ENCODE data around the gene CHD1.
"Not testable (repeated sequence)": the region's sequence is repeated elsewhere in the genome, so short reads cannot be mapped to it uniquely, and the experiment has no call there.

CHD1 gene

DNA sequence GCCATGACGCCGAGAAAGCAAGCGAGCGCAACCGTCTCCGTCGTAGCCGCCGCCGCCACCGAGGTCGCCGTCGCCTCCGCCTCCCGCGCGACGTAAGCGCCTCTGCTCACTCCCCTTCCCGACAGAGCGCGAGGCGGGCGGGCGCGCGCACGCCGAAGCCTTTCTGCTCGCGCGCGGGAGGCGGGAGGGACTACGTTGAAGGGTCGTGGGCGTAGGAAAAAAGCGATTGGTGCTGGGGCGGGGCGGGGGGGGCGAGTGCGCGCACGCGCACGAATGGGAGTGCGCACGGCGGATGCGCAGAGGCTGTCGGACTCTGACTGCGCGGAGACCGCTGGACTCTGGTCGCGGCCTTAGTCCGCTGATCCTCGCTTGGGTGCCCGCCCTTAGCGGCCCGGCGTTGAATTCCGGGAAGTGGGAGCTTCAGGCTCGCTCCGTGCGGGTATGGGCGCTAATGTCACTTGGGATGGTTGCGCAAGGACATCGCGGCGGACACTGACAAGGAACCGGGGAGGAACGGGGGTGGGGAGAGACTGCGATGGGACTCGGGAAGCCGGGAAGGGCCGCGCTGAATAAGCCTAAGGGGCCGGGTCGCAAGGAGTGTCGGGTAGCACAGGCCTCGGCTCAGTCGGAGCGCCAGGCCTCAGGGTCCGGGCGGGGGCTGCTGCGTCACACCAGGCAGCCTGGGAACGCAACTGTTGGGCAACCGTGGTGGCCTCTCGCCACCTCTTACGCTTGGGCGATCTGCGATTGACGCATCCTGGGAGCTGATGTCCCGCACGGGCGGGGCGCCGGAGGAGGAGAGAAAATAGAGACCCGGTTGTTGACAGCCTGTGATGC lies at the start of gene CHD1:
Gene CHD1, minus strand, starts transcription at position 135 of the 837 bp plus-strand sequence. CDS start 2,621 bp downstream, outside the sequence.
- peak; percentile 78 for ATAC-seq
- H3K36me3 Mint-ChIP-seq (ENCODE audit: low read depth): peaks cover 26% of the 10 kb centered on the region
- H3K4me1 Mint-ChIP-seq: peaks cover 67% of the 10 kb centered on the region
- peak within 1 kb of the TSS; percentile 99 for H3K27ac Mint-ChIP-seq
- peak within 1 kb of the TSS; percentile 98 for H3K4me3 Mint-ChIP-seq
- H3K27me3 Mint-ChIP-seq: no peaks in the 10 kb centered on the region
- peaks cover 4% of the 10 kb centered on the region for H3K9me3 Mint-ChIP-seq
- peak; percentile 94 for DNase-seq

DNA sequence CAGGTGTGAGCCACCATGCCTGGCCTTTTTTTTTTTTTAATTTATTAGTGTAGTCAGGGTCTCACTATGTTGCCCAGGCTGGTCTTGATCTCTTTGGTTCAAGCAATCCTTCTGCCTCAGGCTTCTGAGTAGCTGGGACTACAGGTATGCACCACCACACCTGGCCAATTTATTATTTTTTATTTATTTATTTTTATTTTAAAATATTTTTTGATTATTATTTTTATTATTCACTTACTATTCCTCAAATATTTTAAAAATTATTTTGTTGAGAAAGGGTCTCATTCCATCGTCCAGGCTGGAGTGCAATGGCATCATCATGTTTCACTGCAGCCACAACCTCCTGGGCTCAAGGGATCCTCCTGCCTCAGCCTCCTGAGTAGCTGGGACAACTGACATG lies 49.7 kb upstream of the CHD1 start:
- Mint-ChIP-seq H3K36me3 (ENCODE audit: low read depth) (no peaks in the 10 kb centered on the region), H3K27ac (no peak overlapping the region), H3K27me3 (no peaks in the 10 kb centered on the region), H3K4me1 (peaks cover 18% of the 10 kb centered on the region), H3K9me3 (no peaks in the 10 kb centered on the region), H3K4me3 (no peak overlapping the region)
- ATAC-seq: no peak
- no peak for DNase-seq

DNA sequence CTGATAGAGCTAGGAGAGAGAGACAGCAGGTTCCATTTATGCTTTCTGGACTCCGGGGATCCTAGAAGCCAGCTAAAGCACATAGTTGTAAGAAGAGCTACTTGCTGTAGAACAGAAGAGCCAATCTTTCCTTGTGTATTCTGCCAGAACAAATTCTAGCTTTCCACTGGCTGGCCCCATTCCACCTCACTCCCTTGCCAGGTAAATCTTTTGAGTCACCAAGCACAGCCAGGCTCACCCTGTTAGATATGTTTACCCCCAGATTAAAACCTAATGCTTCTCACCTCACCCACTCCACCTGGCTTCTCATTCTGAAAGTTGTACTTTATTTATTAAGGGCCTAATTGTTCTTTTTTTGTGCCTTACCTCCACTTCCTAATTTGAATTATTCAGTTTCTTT lies 48.9 kb upstream of the CHD1 start:
- no peak overlapping the region for H3K4me3 Mint-ChIP-seq
- H3K27ac Mint-ChIP-seq: no peak overlapping the region
- DNase-seq (no peak), ATAC-seq (no peak)
- H3K36me3 Mint-ChIP-seq (ENCODE audit: low read depth): no peaks in the 10 kb centered on the region
- H3K4me1 Mint-ChIP-seq: peaks cover 18% of the 10 kb centered on the region
- H3K9me3 Mint-ChIP-seq: no peaks in the 10 kb centered on the region
- no peaks in the 10 kb centered on the region for H3K27me3 Mint-ChIP-seq

DNA sequence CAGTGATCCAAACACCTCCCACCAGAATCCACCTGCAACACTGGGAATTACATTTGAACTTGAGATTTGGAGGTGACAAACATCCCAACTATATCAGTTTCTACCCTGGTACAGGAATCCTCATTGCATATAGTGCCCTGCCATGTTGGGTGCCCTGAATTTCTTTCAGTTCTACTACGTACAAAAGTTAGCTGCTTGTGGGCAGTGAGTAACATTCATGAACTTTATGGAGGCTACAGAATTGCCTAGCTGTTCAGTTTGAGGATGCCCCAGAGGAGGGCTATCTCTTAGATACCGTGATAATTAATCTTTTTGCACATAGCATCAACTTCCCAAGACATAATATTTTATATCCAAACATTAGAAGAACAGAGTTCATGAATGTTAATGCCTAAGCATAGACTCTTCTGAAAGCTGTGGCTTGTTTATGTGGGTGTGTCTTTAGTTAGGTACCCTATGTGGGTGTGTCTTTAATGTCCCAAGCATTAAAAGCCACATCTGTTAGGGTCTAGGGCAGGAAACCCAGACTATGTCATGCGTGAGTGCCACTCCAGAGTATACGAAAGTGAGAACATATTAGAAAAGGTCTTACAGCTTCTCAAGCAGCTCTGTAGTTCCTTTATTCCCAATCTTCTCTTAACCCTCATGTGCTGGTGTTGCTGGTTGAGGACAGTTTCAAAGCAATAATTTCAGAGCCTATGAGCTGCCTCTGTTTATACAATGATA lies 47.0 kb upstream of the CHD1 start:
- H3K27me3 Mint-ChIP-seq: no peaks in the 10 kb centered on the region
- H3K4me1 Mint-ChIP-seq: peaks cover 18% of the 10 kb centered on the region
- peak; percentile 63 for ATAC-seq
- H3K9me3 Mint-ChIP-seq: no peaks in the 10 kb centered on the region
- no peak overlapping the region for H3K27ac Mint-ChIP-seq
- H3K4me3 Mint-ChIP-seq: no peak overlapping the region
- H3K36me3 Mint-ChIP-seq (ENCODE audit: low read depth): no peaks in the 10 kb centered on the region
- no peak for DNase-seq

DNA sequence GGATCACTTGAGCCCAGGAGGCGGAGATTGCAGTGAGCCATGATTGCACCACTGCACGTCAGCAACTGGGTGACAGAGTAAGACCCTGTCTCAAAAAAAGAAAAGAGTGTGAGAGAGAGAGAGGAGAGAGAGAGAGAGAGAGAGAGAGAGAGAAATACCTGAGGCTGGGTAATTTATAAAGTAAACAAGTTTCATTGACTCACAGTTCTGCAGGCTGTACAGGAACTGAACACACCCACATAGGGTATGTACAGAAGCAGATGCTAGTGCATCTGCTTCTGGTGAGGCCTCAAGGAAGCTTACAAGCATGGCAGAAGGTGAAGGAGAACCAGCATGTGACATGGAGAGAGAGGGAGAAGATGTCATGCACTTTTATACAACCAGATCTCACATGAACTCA lies 46.4 kb upstream of the CHD1 start:
- peaks cover 18% of the 10 kb centered on the region for H3K4me1 Mint-ChIP-seq
- ATAC-seq (no peak), DNase-seq (no peak)
- no peaks in the 10 kb centered on the region for H3K9me3 Mint-ChIP-seq
- H3K36me3 Mint-ChIP-seq (ENCODE audit: low read depth): no peaks in the 10 kb centered on the region
- no peak overlapping the region for H3K27ac Mint-ChIP-seq
- H3K4me3 Mint-ChIP-seq: no peak overlapping the region
- H3K27me3 Mint-ChIP-seq: no peaks in the 10 kb centered on the region

DNA sequence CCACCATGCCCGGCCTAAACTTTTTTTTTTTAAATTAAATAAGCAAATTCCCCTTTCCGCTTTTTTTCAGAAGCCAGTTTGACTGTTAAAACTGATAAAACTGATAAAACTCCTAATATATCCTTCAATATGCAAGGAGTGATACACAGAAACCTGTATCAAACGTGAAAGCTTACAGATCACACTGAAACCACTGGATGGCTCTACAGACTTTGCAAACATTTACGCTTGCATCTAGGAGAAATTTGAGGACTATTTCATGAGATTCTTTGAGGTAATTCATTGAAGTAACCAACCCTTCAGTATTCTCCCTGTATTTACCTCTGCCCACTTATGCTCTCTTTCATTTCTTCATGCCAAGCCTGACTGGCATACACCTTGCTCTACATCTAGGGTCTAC lies 40.6 kb upstream of the CHD1 start:
- no peaks in the 10 kb centered on the region for H3K4me1 Mint-ChIP-seq
- H3K4me3 Mint-ChIP-seq: no peak overlapping the region
- ATAC-seq: no peak
- no peaks in the 10 kb centered on the region for H3K36me3 Mint-ChIP-seq (ENCODE audit: low read depth)
- no peaks in the 10 kb centered on the region for H3K27me3 Mint-ChIP-seq
- peaks cover 9% of the 10 kb centered on the region for H3K9me3 Mint-ChIP-seq
- DNase-seq: no peak
- no peak overlapping the region for H3K27ac Mint-ChIP-seq

DNA sequence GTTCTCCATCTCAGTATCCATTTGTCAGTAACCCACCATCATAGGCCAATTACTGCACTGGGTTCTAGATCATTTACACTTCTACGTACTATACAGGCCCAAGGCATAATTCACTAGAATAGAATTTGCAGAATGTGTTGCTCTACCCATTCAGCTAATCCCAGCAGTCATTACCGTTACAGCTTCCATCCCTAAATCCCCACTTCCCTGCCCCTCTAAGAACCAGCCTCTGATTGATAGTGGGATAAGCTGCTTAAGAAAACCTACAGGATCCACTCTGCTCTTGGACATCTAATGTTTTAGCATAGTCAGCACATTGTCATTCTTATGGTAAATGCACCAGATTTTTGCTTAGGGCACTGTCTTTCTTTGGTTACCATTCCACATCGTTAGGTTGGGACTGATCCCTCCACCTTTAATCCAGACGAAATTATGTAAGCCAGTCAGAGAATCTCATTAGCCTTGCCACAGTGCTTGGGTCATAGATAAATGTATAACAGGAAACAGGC lies 39.3 kb upstream of the CHD1 start:
- Mint-ChIP-seq H3K4me3 (no peak overlapping the region), H3K27me3 (no peaks in the 10 kb centered on the region), H3K36me3 (ENCODE audit: low read depth) (no peaks in the 10 kb centered on the region), H3K27ac (no peak overlapping the region), H3K4me1 (no peaks in the 10 kb centered on the region), H3K9me3 (peaks cover 9% of the 10 kb centered on the region)
- no peak for DNase-seq
- ATAC-seq: no peak

DNA sequence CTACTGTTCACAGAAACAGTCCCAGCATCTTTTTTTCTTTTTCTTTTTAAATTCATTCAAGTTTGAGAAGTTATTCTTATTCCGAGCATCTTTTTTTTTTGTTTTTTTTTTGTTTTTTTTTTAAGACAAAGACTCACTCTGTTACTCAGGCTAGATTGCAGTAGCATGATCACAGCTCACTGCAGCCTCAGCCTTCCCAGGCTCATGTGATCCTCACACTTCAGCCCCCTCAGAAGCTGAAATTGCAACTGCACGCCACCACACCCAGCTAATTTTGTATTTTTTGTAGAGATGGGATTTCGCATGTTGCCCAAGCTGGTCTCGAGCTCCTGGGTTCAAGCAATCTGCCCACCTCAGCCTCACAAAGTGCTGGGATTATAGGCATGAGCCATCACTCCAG lies 36.4 kb upstream of the CHD1 start:
- Mint-ChIP-seq H3K27me3 (no peaks in the 10 kb centered on the region), H3K9me3 (peaks cover 9% of the 10 kb centered on the region), H3K4me1 (no peaks in the 10 kb centered on the region), H3K4me3 (no peak overlapping the region), H3K36me3 (ENCODE audit: low read depth) (no peaks in the 10 kb centered on the region), H3K27ac (no peak overlapping the region)
- ATAC-seq: no peak
- no peak for DNase-seq

DNA sequence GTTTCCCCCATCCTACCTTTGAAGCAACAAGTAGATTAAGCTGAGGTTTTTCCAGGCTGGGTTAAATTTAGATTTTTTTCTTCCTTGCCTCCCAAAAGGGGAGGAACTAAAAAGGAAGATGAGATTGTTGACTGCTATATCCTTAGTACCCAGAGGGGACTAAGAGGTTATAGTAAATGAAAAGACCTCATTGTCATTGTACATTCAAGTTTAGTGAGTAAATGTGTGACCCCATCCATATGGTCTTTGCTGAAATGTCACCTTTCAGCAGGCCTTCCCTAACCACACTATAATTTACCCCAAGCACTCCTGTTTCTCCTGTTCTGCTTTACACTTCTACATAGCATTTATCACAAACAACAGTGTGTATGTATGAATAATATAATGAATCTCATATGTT lies 35.8 kb upstream of the CHD1 start:
- Mint-ChIP-seq H3K27ac (no peak overlapping the region), H3K36me3 (ENCODE audit: low read depth) (no peaks in the 10 kb centered on the region)

DNA sequence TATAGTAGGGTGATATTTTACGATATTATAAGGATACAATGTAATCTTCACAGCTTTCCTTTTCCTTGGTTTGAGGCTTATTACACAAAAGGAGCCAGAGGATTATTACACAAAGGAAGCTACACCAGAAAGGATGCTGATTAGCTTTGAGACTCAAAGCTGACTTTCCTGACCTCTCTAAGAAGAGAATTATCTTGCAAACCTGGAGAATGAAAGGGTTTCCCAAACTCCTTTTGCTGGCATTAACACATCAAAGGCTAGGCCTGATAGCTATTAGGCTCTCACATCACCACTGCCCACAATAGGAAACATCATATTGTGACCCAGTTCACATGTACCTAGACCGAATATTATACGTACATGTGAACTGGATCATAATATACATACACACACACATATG lies 34.2 kb upstream of the CHD1 start:
- Mint-ChIP-seq H3K4me3 (no peak overlapping the region), H3K36me3 (ENCODE audit: low read depth) (no peaks in the 10 kb centered on the region), H3K27ac (no peak overlapping the region), H3K9me3 (peaks cover 9% of the 10 kb centered on the region), H3K4me1 (no peaks in the 10 kb centered on the region), H3K27me3 (no peaks in the 10 kb centered on the region)
- DNase-seq (no peak), ATAC-seq (no peak)

More for the DNA sequence above, 35.8 kb upstream of the CHD1 start:
- Mint-ChIP-seq H3K4me1 (no peaks in the 10 kb centered on the region), H3K9me3 (peaks cover 9% of the 10 kb centered on the region), H3K27me3 (no peaks in the 10 kb centered on the region), H3K4me3 (no peak overlapping the region)
- no peak for DNase-seq
- ATAC-seq: no peak

DNA sequence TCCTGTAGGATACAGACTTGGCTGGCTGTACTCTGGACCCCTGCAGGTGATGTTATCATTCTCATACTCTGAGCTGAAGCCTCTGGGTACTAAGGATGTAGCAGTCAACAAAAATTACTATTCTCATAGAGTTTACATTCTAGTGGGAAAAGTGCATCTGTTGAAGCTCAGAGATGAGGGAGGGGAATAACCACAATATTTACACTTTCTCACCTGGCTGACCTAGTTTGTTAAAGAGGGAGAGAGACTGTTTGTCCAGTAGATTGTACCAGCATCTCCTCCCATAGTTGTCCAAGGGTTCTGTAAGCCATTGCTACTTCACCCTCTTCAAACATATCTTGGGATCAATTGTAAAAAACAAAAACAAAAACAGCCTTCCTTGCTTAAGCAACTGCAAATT lies 33.8 kb upstream of the CHD1 start:
- no peak for DNase-seq
- ATAC-seq: no peak
- no peak overlapping the region for H3K27ac Mint-ChIP-seq
- H3K36me3 Mint-ChIP-seq (ENCODE audit: low read depth): no peaks in the 10 kb centered on the region
- H3K9me3 Mint-ChIP-seq: peaks cover 9% of the 10 kb centered on the region
- no peaks in the 10 kb centered on the region for H3K4me1 Mint-ChIP-seq
- no peaks in the 10 kb centered on the region for H3K27me3 Mint-ChIP-seq
- no peak overlapping the region for H3K4me3 Mint-ChIP-seq

DNA sequence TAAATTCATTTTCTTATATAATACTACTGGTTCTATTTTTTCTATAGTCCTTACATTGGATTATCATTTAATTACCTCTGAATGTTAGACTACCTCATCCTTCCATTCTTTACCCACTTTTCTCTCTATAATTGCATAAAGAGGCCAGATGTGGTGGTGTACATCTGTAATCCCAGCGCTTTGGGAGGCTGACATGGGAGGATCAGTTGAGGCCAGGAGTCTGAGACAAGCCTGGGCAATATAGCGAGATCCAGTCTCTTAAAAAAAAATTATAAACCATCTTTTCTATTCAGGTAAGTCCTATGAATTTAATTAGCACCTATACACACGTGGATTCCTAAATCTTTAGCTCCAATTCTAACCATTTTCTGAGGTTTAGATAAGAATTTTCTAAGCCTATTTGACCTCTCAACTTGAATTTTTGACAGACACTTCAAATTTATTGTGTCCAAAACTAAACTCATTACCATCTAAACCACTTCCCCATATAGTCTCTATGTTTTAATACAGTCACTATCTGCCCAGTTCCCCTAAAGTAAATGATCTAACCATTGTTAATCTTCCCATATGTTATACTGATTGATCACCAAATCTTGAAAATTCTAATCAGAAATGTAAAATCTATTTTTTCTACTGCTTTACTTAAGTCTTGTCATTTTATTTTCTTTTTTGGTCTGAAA lies 33.0 kb upstream of the CHD1 start:
- Mint-ChIP-seq H3K4me3 (no peak overlapping the region), H3K27me3 (no peaks in the 10 kb centered on the region), H3K36me3 (ENCODE audit: low read depth) (no peaks in the 10 kb centered on the region), H3K27ac (no peak overlapping the region), H3K9me3 (peaks cover 6% of the 10 kb centered on the region), H3K4me1 (no peaks in the 10 kb centered on the region)
- ATAC-seq (no peak), DNase-seq (no peak)

DNA sequence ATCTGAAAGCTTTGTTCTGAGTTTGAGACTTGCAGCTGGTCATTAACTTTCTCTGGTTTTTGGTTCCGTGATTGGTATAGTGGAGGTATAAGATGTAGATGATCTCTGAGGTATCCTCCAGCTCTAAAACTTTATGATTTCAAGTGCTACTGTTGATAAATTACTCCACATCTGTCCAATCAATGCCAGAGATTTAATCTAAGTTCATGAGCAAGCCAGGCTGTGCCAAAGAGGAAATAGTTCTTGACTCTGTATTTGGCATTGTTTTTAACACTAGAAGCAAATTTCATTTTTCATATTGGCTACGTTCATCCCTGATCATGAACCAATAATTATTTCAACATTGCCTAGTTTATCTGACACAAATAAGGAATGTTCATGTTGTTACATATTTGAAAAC lies 28.5 kb upstream of the CHD1 start:
- Mint-ChIP-seq H3K36me3 (ENCODE audit: low read depth) (no peaks in the 10 kb centered on the region), H3K9me3 (no peaks in the 10 kb centered on the region), H3K27ac (no peak overlapping the region), H3K27me3 (no peaks in the 10 kb centered on the region), H3K4me3 (no peak overlapping the region), H3K4me1 (no peaks in the 10 kb centered on the region)
- no peak for DNase-seq
- no peak for ATAC-seq

DNA sequence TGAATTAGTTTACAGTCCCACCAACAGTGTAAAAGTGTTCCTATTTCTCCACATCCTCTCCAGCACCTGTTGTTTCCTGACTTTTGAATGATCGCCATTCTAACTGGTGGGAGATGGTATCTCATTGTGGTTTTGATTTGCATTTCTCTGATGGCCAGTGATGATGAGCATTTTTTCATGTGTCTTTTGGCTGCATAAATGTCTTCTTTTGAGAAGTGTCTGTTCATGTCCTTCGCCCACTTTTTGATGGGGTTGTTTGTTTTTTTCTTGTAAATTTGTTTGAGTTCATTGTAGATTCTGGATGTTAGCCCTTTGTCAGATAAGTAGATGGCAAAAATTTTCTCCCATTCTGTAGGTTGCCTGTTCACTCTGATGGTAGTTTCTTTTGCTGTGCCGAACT lies 27.1 kb upstream of the CHD1 start:
- not testable (repeated sequence) for H3K36me3 Mint-ChIP-seq (ENCODE audit: low read depth); H3K4me1 Mint-ChIP-seq; H3K4me3 Mint-ChIP-seq; H3K27ac Mint-ChIP-seq; ATAC-seq; DNase-seq; H3K9me3 Mint-ChIP-seq; H3K27me3 Mint-ChIP-seq

DNA sequence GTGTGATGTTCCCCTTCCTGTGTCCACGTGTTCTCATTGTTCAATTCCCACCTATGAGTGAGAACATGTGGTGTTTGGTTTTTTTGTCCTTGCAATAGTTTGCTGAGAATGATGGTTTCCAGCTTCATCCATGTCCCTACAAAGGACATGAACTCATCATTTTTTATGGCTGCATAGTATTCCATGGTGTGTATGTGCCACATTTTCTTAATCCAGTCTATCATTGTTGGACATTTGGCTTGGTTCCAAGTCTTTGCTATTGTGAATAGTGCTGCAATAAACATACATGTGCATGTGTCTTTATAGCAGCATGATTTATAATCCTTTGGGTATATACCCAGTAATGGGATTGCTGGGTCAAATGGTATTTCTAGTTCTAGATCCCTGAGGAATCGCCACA lies 26.7 kb upstream of the CHD1 start:
- not testable (repeated sequence) for DNase-seq; H3K4me1 Mint-ChIP-seq; H3K9me3 Mint-ChIP-seq; H3K27ac Mint-ChIP-seq; ATAC-seq; H3K27me3 Mint-ChIP-seq; H3K36me3 Mint-ChIP-seq (ENCODE audit: low read depth); H3K4me3 Mint-ChIP-seq

Measured in activated naive CD8-positive, alpha-beta T cell treated with anti-CD3 and anti-CD28 coated beads, Interleukin-2, amount 50 U/mL, for 24 hours (primary cell).